Measurements from ENCODE around the gene NFX1.

GRCh38 chr9:33318225-33318624 is 27.9 kb downstream of the NFX1 start:
- no peak for TF ChIP-seq CTCF (IDR thresholded peaks at IDR 0.05; ENCODE audit: insufficient read depth, low read depth, low read length)
- no peak for TF ChIP-seq EZH2 (IDR thresholded peaks at IDR 0.05; ENCODE audit: insufficient read depth, low read length)
